ENCODE data around the gene SLC7A7. TPM values are rescaled to one million over a fixed set of nuclear protein-coding genes. Genes with fewer than 3 reads are reported as not detected.

Gene SLC7A7
- total RNA-seq, 1 experiment from 2014 or later: 3.1 TPM

DNA sequence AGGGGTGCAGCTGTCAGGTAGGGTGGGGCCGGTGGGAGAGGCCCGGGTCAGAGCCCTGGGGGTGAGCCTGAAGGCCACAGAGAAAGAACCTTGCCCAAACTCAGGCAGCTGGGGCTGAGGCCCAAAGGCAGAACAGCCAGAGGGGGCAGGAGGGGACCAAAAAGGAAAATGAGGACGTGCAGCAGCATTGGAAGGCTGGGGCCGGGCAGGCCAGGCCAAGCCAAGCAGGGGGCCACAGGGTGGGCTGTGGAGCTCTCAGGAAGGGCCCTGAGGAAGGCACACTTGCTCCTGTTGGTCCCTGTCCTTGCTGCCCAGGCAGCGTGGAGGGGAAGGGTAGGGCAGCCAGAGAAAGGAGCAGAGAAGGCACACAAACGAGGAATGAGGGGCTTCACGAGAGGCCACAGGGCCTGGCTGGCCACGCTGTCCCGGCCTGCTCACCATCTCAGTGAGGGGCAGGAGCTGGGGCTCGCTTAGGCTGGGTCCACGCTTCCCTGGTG, 31.6 kb upstream of the SLC7A7 start:
- H3K27me3 ChIP-seq (ENCODE audit: insufficient read depth, low read length): no peaks in the 10 kb centered on the region
- no peak overlapping the region for H2BK120ac ChIP-seq (ENCODE audit: low read depth, low read length, poor library complexity, severe bottlenecking)
- Mint-ChIP-seq H3K4me3 (no peak overlapping the region), H3K27ac (peak overlapping the region in 2 of 3 experiments; percentile 31 to 57; a peak in 2 of 7 replicates), H3K27me3 (ENCODE audit: low read depth) (no peaks in the 10 kb centered on the region; the same call in 1 of the 2 replicates), H3K36me3 (ENCODE audit: insufficient read depth in 1 of 3, low read depth in 3 of 3) (peaks cover 14 to 46% (median 45%) of the 10 kb centered on the region in 3 experiments), H3K9me3 (no peaks in the 10 kb centered on the region), H3K4me1 (peaks cover 23 to 28% of the 10 kb centered on the region in 2 experiments)
- H4K5ac ChIP-seq (ENCODE audit: insufficient read length, low read depth, low read length): no peak overlapping the region
- H3K9ac ChIP-seq (ENCODE audit: extremely low read depth, insufficient read length, low read length): no peak overlapping the region
- H3K4me1 ChIP-seq (ENCODE audit: insufficient read depth, low read length): peaks cover 2% of the 10 kb centered on the region; the same call in 1 of the 2 replicates
- H3T11ph ChIP-seq (ENCODE audit: low read length): no peak overlapping the region
- H2AFZ ChIP-seq (ENCODE audit: low read length): no peak overlapping the region
- no peaks in the 10 kb centered on the region for H3K23me2 ChIP-seq (ENCODE audit: insufficient read length, low read depth, low read length, poor library complexity, severe bottlenecking)
- H4K91ac ChIP-seq (ENCODE audit: insufficient read length, low read depth, low read length): no peak overlapping the region
- WGBS (ENCODE audit: extremely low coverage, insufficient read length, low lambda C conversion rate): no CpG with 5 or more reads among the region's 11 CpGs
- H3K27ac ChIP-seq (ENCODE audit: insufficient read length, low read depth, low read length): no peak overlapping the region
- no peaks in the 10 kb centered on the region for H3K79me2 ChIP-seq (ENCODE audit: insufficient read depth, low read length)
- H2BK5ac ChIP-seq (ENCODE audit: insufficient read length, low read length): no peak overlapping the region
- no peak overlapping the region for H2BK12ac ChIP-seq (ENCODE audit: insufficient read length, low read depth, low read length)
- H3K23ac ChIP-seq (ENCODE audit: insufficient read length, low read depth, low read length): no peak overlapping the region
- H3K79me1 ChIP-seq (ENCODE audit: insufficient read depth, low read depth, low read length, poor library complexity, severe bottlenecking): no peaks in the 10 kb centered on the region
- DNase-seq: no peak
- H2BK15ac ChIP-seq (ENCODE audit: low read depth, low read length): no peak overlapping the region
- H3K18ac ChIP-seq (ENCODE audit: insufficient read length, low read depth, low read length): no peak overlapping the region
- no peak for TF ChIP-seq CTCF (conservative IDR thresholded peaks at IDR 0.05)
- no peak overlapping the region for H4K8ac ChIP-seq (replicated peaks; ENCODE audit: insufficient read length, low read depth, low read length)
- H3K4ac ChIP-seq (ENCODE audit: low read depth, low read length): no peak overlapping the region
- H2AK5ac ChIP-seq (ENCODE audit: insufficient read length, low read length): no peak overlapping the region
- H4K20me1 ChIP-seq (ENCODE audit: control insufficient read depth, insufficient read depth, insufficient read length): no peaks in the 10 kb centered on the region
- no peak overlapping the region for H3K56ac ChIP-seq (ENCODE audit: insufficient read length, low read depth, low read length)
- no peak overlapping the region for H2BK20ac ChIP-seq (ENCODE audit: low read depth, low read length, poor library complexity, severe bottlenecking)
- H3K14ac ChIP-seq (ENCODE audit: insufficient read depth, low read length): no peak overlapping the region
- H3K4me2 ChIP-seq (ENCODE audit: insufficient read depth, insufficient read length, low read length): no peak overlapping the region
- no peaks in the 10 kb centered on the region for H3K9me3 ChIP-seq (ENCODE audit: control insufficient read depth, low read depth, low read length)

Data from H9 (cell line).